Central memory CD8-positive, alpha-beta T cell (primary cell): ENCODE measurements around the gene SIN3B.
"Not testable (repeated sequence)": the region's sequence is repeated elsewhere in the genome, so short reads cannot be mapped to it uniquely, and the experiment has no call there.

Experiments used
- ATAC-seq: fragments of 150-1000 bp; cut with Tn5 transposase; replicated peaks from 2 replicates; pipeline ENCODE4 v1.10.0; 2022; ENCODE audit warnings: mild to moderate bottlenecking, moderate FRiP score, moderate number of reproducible peaks; ENCODE audit not compliant: poor library complexity, severe bottlenecking; ENCODE audit errors: extremely low read depth
- DNase-seq, 2 donors: peaks; one replicate each; pipeline ENCODE4 v3.0.0; 2021; ENCODE audit warnings: low spot score in 2 of 2
- H3K27ac Mint-ChIP-seq: one replicate; pipeline ENCODE4 v1.8.0; 2022; ENCODE audit warnings: low read depth, mild to moderate bottlenecking, moderate library complexity, mixed read lengths
- H3K27me3 Mint-ChIP-seq: one replicate; pipeline ENCODE4 v1.8.0; 2022; ENCODE audit warnings: mixed read lengths
- H3K36me3 Mint-ChIP-seq: one replicate; pipeline ENCODE4 v1.8.0; 2022; ENCODE audit warnings: mild to moderate bottlenecking, moderate library complexity, mixed read lengths; ENCODE audit not compliant: insufficient read depth
- H3K4me1 Mint-ChIP-seq: one replicate; pipeline ENCODE4 v1.8.0; 2022; ENCODE audit warnings: mixed read lengths
- H3K4me3 Mint-ChIP-seq: one replicate; pipeline ENCODE4 v1.8.0; 2022; ENCODE audit warnings: mild to moderate bottlenecking, moderate library complexity, mixed read lengths
- H3K9me3 Mint-ChIP-seq: one replicate; pipeline ENCODE4 v1.8.0; 2022; ENCODE audit warnings: mixed read lengths

The SIN3B gene, protein sequence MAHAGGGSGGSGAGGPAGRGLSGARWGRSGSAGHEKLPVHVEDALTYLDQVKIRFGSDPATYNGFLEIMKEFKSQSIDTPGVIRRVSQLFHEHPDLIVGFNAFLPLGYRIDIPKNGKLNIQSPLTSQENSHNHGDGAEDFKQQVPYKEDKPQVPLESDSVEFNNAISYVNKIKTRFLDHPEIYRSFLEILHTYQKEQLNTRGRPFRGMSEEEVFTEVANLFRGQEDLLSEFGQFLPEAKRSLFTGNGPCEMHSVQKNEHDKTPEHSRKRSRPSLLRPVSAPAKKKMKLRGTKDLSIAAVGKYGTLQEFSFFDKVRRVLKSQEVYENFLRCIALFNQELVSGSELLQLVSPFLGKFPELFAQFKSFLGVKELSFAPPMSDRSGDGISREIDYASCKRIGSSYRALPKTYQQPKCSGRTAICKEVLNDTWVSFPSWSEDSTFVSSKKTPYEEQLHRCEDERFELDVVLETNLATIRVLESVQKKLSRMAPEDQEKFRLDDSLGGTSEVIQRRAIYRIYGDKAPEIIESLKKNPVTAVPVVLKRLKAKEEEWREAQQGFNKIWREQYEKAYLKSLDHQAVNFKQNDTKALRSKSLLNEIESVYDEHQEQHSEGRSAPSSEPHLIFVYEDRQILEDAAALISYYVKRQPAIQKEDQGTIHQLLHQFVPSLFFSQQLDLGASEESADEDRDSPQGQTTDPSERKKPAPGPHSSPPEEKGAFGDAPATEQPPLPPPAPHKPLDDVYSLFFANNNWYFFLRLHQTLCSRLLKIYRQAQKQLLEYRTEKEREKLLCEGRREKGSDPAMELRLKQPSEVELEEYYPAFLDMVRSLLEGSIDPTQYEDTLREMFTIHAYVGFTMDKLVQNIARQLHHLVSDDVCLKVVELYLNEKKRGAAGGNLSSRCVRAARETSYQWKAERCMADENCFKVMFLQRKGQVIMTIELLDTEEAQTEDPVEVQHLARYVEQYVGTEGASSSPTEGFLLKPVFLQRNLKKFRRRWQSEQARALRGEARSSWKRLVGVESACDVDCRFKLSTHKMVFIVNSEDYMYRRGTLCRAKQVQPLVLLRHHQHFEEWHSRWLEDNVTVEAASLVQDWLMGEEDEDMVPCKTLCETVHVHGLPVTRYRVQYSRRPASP

DNA sequence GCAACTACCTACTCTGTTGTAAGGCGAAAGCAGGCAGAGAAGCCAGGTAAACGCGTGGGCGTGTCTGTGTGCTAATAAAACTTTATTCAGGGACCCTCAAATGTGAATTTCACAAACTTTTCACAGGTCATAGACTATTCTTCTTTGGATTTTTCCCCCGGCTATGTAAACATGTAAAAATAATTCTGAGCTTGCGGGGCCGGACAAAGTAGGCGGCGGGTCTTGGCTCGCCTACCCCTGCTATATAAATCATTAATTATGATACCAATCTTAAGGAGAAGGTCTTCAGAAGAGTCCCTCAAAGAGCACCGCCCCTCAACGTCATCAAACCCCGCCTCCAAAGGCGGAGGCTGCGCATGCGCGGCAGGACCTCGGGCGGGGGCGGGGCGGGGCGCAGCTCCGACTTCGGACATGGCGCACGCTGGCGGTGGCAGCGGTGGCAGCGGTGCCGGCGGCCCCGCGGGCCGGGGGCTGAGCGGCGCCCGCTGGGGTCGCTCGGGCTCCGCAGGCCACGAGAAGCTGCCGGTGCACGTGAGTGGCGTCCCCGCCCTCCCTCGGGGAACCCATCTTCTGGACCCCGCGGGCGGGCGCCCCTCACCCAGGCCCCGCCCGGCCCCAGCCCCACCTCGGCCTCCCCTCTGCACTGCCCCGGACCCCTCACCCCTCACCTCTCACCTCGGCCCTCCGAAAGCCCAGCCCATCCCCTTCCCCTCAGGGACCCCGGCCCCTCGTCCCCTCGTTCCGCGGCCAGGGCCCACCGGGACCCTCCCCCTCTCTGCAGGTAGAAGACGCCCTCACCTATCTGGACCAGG is at the start of gene SIN3B:
Gene SIN3B (plus strand): TSS at position 389 of the 812 bp plus-strand sequence. CDS start 23 bp downstream, at position 412.
- Mint-ChIP-seq H3K4me3 (peak within 1 kb of the TSS; percentile 81), H3K36me3 (peaks cover 22% of the 10 kb centered on the region), H3K27ac (peak within 1 kb of the TSS; percentile 65), H3K27me3 (peaks cover 35% of the 10 kb centered on the region), H3K9me3 (no peaks in the 10 kb centered on the region), H3K4me1 (peaks cover 23% of the 10 kb centered on the region)
- ATAC-seq (peak; percentile 82), DNase-seq (peak; percentile 79 to 86)

DNA sequence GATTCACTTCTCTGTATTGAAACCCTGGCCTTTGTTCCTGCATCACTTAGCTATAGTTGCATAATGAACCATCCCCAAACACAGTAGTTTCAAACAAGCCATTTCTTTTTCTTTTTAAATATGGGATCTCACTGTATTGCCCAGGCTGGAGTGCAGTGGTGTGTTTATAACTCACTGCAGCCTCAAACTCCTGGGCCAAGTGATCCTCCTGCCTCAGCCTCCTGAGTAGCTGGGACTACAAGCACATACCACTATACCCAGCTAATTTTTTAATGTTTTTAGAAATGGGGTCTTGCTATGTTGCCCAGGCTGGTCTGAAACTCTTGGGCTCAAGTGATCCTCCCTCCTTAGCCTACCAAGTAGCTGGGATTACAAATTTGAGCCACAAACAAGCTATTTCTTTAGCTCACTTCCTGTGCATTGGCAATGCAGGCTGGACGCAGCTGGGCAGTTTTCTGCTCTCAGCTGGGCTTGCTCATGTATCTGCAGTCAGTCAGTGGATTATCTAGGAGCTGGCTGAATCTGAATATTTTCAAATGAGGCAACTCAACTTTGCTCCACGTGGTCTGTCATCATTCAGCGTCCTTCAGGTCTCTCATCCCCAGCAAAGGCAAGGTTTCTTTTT is 49.5 kb upstream of the SIN3B start:
- Mint-ChIP-seq H3K27ac (no peak overlapping the region), H3K36me3 (no peaks in the 10 kb centered on the region), H3K4me1 (no peaks in the 10 kb centered on the region), H3K4me3 (no peak overlapping the region), H3K27me3 (peaks cover 25% of the 10 kb centered on the region), H3K9me3 (no peaks in the 10 kb centered on the region)
- DNase-seq, result no peak
- ATAC-seq, result no peak

DNA sequence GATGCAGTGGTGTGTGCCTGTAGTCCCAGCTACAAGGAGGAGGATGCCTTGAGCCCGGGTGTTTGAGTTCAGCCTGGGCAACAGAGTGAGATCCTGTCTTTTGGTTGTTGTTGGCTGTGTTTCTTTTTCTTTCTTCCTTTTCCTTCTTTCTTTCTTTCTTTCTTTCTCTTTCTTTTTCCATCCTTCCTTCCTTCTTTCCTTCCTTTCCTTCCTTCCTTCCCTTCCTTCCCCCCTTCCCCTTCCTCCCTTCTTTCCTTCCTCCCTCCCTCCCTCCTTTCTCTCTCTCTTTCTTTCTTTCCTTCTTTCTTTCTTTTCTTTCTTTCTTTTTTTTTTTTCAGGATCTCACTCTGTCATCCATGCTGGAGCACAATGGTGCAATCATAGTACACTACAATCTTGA is 46.5 kb upstream of the SIN3B start:
- Mint-ChIP-seq H3K36me3 (no peaks in the 10 kb centered on the region), H3K4me3 (no peak overlapping the region), H3K9me3 (no peaks in the 10 kb centered on the region), H3K4me1 (no peaks in the 10 kb centered on the region), H3K27ac (no peak overlapping the region), H3K27me3 (peaks cover 18% of the 10 kb centered on the region)
- ATAC-seq (no peak), DNase-seq (no peak)

DNA sequence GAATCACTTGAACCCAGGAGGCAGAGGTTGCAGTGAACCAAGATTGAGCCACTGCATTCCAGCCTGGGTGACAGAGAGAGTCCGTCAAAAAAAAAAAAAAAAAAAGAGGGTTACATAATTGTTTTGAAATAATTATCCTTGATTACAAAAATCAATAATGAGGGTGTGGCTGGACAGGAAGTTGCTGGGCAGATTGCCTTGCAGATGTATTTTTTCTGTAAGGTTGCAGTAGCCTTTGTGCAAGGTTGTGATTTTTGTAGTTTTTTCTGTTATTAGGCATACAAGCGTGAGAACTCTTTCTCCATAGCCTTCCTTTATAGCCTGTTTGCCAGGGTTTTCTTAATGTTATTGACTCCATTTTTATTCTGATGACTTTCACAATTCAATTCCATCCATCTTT is 40.7 kb upstream of the SIN3B start:
- Mint-ChIP-seq H3K27ac (no peak overlapping the region), H3K27me3 (no peaks in the 10 kb centered on the region), H3K4me3 (no peak overlapping the region), H3K36me3 (no peaks in the 10 kb centered on the region), H3K9me3 (peaks cover 4% of the 10 kb centered on the region), H3K4me1 (no peaks in the 10 kb centered on the region)
- DNase-seq (no peak), ATAC-seq (no peak)

DNA sequence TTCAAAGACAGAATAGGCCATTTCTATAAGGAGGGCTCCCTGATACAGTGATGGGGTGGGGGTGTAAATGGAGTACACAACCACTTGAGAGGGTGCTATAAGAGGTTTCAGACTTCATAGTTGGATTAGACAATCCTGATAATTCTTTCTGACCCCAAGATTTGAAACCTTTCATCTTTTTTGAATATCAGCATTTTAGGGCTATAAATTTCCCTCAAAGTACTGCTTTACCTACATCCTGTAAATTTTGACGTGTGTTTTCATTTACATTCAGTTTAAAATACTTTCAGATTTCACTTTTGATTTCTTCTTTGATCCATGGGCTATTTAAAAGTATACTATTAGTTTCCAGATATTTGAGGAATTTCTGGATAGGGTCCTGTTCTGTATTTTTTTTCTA is 40.0 kb upstream of the SIN3B start:
- no peak for ATAC-seq
- H3K27me3 Mint-ChIP-seq, result no peaks in the 10 kb centered on the region
- no peak overlapping the region for H3K27ac Mint-ChIP-seq
- no peak for DNase-seq
- H3K4me3 Mint-ChIP-seq, result no peak overlapping the region
- no peaks in the 10 kb centered on the region for H3K36me3 Mint-ChIP-seq
- H3K9me3 Mint-ChIP-seq, result peaks cover 4% of the 10 kb centered on the region
- no peaks in the 10 kb centered on the region for H3K4me1 Mint-ChIP-seq

DNA sequence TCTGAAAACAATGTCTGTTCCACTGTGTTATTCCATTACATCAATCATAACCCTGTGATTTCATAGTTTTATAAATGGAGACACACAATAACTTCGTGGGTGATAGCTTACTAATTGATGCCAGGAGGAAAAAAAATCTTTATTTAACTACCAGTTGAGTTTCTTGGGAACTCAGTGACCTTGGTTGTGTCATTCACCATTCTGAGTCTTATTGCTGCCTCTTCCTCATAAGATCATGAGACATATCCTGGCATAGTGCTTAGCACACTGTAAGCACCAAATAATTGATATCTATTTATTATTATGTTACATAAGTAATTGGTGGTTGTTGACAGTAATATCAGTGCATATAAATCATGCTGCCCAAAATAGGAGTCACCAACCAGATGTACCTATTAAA is 39.1 kb upstream of the SIN3B start:
- Mint-ChIP-seq H3K4me1 (no peaks in the 10 kb centered on the region), H3K4me3 (no peak overlapping the region), H3K9me3 (peaks cover 4% of the 10 kb centered on the region), H3K27ac (no peak overlapping the region), H3K36me3 (no peaks in the 10 kb centered on the region), H3K27me3 (no peaks in the 10 kb centered on the region)
- no peak for ATAC-seq
- no peak for DNase-seq

DNA sequence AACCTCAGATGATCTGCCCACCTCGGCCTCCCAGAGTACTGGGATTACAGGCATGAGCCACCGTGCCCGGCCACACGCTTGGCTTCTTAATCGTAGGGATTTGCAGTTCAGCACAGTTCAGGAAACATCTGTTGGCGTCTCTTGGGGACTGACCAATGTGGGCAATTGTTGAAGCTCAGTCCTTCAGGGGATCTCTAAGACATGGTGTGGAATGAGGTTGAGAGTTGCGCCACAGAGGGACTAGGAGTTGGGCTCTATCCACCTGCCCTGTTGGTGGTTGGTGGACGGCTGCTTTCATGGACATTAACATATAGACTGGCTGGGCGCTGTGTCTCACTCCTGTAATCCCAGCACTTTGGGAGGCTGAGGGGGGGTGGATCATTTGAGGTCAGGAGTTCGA is 37.3 kb upstream of the SIN3B start:
- ATAC-seq, result no peak
- DNase-seq, result no peak
- H3K27me3 Mint-ChIP-seq, result no peaks in the 10 kb centered on the region
- no peaks in the 10 kb centered on the region for H3K36me3 Mint-ChIP-seq
- no peak overlapping the region for H3K4me3 Mint-ChIP-seq
- peaks cover 4% of the 10 kb centered on the region for H3K9me3 Mint-ChIP-seq
- no peak overlapping the region for H3K27ac Mint-ChIP-seq
- no peaks in the 10 kb centered on the region for H3K4me1 Mint-ChIP-seq

DNA sequence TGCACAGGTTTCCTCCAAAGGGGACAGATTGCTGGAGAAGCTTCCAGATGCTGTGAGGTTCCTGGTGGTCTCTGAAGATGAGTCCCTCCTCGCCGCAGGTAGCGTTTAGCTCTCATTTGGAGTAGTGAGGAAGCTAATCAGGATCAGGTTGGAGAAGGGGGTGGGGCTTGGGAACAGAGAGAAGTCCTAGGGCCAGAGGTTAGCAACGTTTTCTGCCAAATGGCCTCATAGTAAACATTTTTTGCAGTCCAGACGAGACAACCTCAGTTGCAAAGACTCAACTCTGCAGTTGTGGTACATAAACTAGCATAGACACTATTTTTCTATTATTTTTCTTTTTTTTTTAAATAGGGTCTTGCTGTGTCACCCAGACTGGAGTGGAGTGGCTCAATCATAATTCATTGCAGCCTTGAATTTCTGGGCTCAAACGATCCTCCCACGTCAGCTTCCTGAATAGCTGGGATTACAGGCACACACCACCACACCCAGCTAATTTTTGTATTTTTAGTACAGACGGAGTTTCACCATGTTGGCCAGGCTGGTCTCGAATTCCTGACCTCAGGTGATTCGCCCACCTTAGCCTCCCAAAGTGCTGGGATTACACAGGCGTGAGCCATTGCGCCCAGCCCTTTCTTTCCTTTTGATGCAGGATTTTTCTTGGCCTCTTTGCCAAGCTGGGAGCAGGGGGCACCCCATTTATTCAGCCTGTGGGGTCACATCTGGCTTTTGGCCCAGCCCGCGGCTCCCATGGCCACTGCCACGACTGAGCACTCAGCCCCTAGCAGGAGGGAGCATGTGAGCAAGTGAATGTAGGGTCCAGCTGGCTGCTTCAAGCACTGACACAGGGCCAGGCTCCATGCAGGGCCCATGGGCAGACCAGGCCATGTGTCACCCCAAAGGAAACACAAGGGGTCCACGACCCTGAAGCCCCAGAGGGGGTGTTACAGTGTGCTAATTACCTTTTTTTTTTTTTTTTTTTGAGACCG is 34.4 kb upstream of the SIN3B start:
- no peak overlapping the region for H3K27ac Mint-ChIP-seq
- no peaks in the 10 kb centered on the region for H3K4me1 Mint-ChIP-seq
- ATAC-seq, result no peak
- no peak for DNase-seq
- H3K4me3 Mint-ChIP-seq, result no peak overlapping the region
- H3K36me3 Mint-ChIP-seq, result no peaks in the 10 kb centered on the region
- no peaks in the 10 kb centered on the region for H3K27me3 Mint-ChIP-seq
- H3K9me3 Mint-ChIP-seq, result no peaks in the 10 kb centered on the region

DNA sequence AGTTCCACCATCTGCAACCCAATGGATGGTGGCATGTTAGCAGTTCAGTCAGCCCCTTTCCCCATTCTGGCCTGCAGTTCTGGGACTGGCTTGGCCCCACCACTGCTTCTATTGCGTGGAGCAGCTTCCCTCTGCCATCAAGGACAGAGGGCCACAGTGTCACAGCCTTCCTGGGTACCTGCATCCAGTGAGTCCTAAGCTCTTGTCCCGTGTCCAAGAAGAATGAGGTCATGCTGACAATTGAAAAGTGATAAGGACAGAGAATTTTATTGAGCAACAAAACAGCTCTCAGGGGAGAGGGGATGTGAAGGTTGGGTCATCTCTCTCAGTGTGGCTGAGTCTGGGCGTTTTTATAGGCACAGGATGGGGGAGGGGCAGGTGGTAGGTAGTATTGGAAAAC is 33.5 kb upstream of the SIN3B start:
- Mint-ChIP-seq H3K4me1 (no peaks in the 10 kb centered on the region), H3K27ac (no peak overlapping the region), H3K36me3 (no peaks in the 10 kb centered on the region), H3K4me3 (no peak overlapping the region), H3K27me3 (no peaks in the 10 kb centered on the region), H3K9me3 (no peaks in the 10 kb centered on the region)
- DNase-seq, result no peak
- ATAC-seq, result no peak

DNA sequence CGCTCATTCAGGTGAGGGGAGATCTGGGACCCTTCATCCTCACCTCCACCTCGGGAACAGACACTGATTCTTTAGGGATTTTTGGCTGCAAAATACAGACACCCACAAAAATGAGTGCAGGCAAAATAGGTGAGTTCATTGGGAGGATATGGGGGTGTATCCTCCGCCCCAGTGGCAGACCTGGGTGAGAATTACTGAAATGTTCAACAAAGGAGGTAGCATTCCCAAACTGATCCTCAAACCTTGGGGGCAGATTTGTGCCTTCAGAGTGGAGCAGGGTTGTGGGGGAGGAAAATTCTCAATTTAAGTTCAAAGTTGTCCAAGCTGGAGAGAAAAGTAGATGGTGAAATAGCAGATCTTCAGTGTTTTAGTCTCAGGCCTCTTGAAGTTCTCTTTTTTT is 31.3 kb upstream of the SIN3B start:
- Mint-ChIP-seq H3K9me3 (no peaks in the 10 kb centered on the region), H3K4me3 (no peak overlapping the region), H3K27ac (no peak overlapping the region), H3K4me1 (no peaks in the 10 kb centered on the region), H3K36me3 (no peaks in the 10 kb centered on the region), H3K27me3 (no peaks in the 10 kb centered on the region)
- no peak for ATAC-seq
- DNase-seq, result no peak

DNA sequence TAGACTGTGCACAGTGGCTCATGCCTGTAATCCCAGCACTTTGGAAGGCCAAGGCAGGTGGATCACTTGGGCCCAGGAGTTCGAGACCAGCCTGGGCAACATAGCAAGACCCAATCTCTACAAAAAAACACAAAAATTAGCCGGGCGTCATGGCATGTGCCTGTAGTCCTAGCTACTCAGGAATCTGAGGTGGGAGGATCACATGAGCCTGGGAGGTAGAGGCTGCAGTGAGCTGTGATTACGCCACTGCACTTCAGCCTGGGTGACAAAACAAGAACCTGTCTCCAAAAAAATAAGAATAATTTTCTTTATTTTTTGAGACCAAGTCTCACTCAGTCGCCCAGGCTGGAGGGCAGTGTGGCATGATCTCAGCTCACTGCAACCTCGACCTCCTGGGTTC is 30.9 kb upstream of the SIN3B start:
- not testable (repeated sequence) for H3K9me3 Mint-ChIP-seq, H3K4me1 Mint-ChIP-seq, H3K4me3 Mint-ChIP-seq, H3K36me3 Mint-ChIP-seq, H3K27me3 Mint-ChIP-seq, DNase-seq, ATAC-seq, H3K27ac Mint-ChIP-seq
